ENCODE data around the gene CHRNA7. TPM values are rescaled to one million over a fixed set of nuclear protein-coding genes. Genes with fewer than 3 reads are reported as not detected.
"Not testable (repeated sequence)": the region's sequence is repeated elsewhere in the genome, so short reads cannot be mapped to it uniquely, and the experiment has no call there.

CHRNA7 gene
- total RNA-seq, 1 donor from 2014 or later: 8.3 TPM

DNA sequence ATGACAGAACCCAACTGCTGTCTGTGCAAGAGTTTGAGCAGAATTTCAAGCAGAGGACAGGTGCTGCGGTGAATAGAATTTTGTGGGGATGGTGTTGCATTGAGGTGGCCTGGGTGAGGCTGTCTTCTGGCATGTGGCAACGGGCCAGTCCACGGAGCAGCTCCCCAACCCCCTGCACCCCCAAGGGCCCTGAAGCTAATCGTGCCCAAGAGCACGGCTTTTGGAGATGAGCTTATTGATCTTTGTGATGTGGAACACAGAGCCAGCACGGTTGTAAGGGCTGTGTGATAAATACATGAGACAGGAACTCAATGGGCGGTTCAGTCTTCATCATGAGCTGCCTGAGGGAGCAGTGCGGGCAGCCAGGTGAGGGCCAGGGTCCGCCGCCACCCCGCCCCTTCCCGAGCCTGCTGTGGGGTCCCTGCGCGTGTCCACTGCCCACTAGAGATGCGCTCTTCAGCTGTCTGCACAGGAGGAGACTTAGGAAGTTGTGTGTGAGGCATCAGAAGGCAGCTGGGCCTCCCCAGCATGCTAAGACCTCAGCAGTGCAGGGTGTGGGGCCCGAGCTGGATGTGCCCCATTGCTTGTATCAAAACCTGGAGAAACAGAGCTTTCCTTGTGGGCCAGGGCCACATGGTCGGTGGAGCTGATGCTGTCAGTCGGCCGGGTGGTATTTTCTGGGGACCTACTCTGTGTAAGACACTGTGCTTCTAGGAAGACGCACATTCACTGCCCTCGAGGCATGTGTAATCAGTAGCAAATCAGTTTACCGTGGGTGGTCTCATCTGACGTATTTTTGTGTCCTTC lies 90.5 kb downstream of the CHRNA7 start:
- DNase-seq (ENCODE audit: low spot score): no peak

- DNase-seq (ENCODE audit: low spot score): no peak
These were observed 91.0 kb downstream of the CHRNA7 start for GRCh38 chr15:32121384-32121695.

DNA sequence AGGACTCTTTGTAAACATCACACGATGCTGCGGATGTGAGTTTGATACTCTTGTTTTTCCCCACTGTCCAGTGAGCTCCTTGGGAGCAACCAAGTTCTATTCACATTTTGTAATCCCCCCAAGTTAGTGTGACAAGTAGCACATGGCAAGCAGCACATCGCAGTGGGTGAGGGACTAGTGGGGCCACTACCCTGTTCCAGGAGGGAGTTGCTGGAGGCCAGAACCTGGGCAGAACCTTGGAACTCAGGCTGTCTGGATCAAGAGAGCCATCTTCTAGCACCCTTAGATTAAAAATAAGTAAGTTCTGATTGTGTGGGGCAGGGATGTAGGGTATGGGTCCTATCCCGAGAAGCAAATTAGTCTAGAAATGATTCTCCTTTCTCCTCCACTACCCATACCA lies 91.7 kb downstream of the CHRNA7 start:
- no peak for DNase-seq (ENCODE audit: low spot score)

GRCh38 chr15:32123473-32123872 lies 93.2 kb downstream of the CHRNA7 start:
- no peak for DNase-seq (ENCODE audit: low spot score)

- no peak for DNase-seq (ENCODE audit: low spot score)
These were observed 94.4 kb downstream of the CHRNA7 start for GRCh38 chr15:32124726-32125125.

- no peak for DNase-seq (ENCODE audit: low spot score)
These were observed 95.3 kb downstream of the CHRNA7 start for GRCh38 chr15:32125595-32125994.

DNA sequence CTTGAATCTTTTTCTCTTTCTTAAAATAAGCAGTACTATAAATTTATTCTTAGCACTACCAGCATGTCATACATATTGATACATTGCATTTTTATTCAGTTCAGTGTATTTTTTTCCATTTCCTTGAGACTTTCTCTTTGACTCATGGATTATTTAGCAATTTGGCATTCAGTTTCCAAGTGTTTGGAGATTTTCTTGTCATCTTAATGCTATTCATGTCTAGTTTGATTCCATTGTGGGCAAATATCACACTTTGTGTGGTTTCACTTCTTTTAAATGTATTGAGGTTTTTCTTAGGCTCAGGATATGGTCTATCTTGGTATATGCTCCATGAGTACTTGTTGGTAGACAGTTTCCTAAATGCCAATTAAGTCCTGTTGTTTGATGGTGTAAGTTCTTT lies 99.5 kb downstream of the CHRNA7 start:
- DNase-seq (ENCODE audit: low spot score): no peak

- DNase-seq (ENCODE audit: low spot score): no peak
These were observed 100.5 kb downstream of the CHRNA7 start for GRCh38 chr15:32130823-32131222.

DNA sequence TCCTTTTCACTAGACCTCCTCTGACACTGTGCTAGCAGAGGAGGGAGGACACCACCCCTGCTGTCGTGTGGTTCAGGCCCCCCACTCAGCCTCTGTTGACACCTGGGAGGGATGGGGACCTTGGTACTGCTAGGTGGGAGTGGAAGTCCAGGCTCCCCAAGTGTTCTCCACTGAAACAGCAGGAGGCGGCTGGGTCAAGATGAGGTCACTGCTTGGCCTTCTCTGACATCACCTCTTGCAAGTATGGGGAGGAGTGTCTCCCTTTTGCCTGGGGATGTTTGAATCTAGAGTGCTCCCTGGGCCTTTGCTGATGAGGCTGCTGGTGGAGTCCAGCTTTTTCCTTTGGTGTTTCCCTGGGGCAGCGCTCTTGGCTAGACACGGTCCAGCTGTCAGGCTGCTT lies 101.5 kb downstream of the CHRNA7 start:
- no peak for DNase-seq (ENCODE audit: low spot score)

DNA sequence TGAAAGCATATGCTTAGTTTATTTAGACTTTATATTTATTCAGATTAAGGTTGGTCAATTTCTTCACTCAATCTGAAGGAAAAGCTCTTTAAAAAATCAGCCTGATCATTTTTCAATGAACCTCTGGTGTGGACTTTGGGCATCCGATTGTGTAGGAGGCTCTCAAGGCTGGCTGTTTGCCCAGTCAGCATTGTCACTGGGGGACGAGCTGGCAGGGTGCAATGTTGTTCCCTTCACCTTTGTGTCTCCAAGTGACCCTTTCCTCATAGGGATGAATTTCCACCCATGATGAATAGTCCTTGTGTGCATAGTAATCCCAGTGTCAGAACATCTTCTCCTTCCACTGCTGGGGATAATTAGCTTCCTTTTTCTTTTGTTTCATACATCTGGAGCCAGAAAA lies 102.5 kb downstream of the CHRNA7 start:
- DNase-seq (ENCODE audit: low spot score): no peak

GRCh38 chr15:32134842-32135241 lies 104.5 kb downstream of the CHRNA7 start:
- DNase-seq (ENCODE audit: low spot score): no peak

DNA sequence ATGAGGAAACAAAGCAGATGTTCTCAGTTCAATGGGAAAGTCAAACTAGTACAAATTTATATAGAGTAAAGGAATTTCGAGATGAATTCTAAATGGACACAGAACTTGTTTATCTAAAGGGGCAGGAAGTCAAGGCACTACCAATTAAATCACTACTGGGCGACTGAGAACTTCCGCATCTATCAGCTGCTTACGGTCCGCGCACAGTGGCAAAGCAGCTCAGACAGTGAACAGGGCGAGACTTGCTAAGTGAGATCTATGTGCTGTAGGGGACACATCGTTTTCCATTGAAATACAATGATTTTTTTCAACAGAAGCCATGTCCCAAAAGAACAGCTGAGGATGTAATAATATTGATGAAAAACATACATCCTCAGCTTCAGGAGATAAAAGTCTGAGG lies 105.0 kb downstream of the CHRNA7 start:
- no peak for DNase-seq (ENCODE audit: low spot score)

DNA sequence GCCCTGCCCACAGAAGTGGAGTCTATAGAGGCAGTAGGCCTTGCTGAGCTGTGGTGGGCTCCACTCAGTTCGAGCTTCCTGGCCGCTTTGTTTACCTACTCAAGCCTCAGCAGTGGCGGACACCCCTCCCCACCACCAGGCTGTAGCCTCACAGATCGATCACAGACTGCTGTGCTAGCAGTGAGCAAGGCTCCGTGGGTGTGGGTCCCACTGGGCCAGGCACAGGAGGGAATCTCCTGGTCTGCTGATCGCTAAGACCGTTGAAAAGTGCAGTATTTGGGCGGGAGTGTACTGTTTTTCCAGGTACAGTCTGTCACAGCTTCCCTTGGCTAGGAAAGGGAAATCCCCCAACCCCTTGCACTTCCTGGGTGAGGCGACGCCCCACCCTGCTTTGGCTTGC lies 115.2 kb downstream of the CHRNA7 start:
- not testable (repeated sequence) for DNase-seq (ENCODE audit: low spot score)

- no peak for DNase-seq (ENCODE audit: low spot score)
These were observed 118.7 kb downstream of the CHRNA7 start for GRCh38 chr15:32148833-32149555.

- DNase-seq (ENCODE audit: low spot score): no peak
These were observed 122.3 kb downstream of the CHRNA7 start for GRCh38 chr15:32152574-32152973.

DNA sequence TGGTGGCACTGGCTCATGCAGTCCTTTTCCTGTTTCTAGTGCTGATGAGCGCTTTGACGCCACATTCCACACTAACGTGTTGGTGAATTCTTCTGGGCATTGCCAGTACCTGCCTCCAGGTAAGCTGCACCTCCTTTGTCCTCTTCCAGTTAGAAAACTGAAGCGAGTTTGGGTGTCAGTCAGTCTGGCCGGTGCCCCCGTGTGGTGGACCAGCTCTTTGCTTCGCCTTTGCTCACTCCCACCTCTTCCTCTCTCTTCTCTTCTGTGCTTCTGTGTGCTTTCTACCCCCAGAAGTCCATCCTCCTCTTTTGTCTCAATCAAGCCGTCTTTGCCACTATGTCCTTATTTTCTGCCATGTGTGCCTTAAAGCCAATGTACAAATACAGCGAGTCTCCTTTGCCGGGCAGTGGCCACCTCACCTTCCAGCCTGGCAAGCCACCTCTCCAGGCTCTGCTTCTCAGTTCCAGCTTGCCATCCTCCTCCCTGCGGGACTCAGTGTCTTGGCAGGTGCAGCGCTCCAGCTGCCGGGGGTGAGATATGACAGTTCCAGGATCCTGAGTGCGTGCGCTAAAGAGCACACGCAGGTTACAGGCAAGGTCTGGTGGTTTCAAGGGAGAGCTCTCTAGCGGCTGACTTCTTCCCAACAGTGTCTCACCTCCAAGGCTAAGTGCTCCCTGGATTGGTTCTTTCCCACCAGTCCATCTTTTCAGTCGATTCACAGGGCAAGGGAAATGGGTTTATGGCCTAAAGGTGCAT lies 123.7 kb downstream of the CHRNA7 start:
- DNase-seq (ENCODE audit: low spot score): not testable (repeated sequence)

- not testable (repeated sequence) for DNase-seq (ENCODE audit: low spot score)
These were observed 131.8 kb downstream of the CHRNA7 start for GRCh38 chr15:32162143-32162542.

GRCh38 chr15:32164065-32164464 lies 133.8 kb downstream of the CHRNA7 start:
- DNase-seq (ENCODE audit: low spot score): not testable (repeated sequence)

DNA sequence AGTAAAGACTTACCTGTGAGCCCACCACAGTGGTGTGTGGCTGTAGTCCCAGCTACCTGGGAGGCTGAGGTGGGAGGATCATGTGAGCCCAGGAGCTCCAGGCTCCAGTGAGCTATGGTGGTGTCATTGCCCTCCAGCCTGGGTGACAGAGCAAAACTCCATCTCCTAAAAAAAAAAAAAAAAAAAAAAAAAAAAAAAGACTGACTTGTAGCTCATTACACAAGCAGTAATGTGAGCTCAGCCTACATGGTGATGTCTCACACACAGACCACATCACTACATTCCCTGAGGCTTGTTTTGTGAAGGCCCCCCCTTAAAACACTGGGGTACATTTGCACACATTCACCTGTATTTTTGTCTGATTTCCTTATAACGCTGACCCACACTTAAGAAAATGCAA lies 134.4 kb downstream of the CHRNA7 start:
- not testable (repeated sequence) for DNase-seq (ENCODE audit: low spot score)

GRCh38 chr15:32165775-32166174 lies 135.5 kb downstream of the CHRNA7 start:
- DNase-seq (ENCODE audit: low spot score): not testable (repeated sequence)

DNA sequence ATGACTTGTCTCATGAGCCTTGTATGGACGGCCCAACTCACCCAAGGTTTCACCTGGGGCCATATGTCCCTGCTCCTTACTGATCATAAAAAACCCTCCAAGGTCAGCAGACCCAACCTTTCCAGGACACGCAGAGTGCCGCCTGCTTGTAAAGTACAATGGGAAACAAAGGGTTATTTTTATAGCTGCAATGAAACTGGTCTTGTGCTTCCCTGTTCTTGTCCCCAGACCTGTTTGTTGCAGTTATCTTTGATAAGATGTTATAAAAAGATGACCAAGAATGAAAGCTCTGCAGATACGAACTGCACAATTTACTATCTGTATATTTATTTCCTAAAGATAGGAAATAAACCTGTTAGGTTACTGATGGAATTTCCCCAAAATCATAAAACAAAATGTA lies 136.0 kb downstream of the CHRNA7 start:
- DNase-seq (ENCODE audit: low spot score): not testable (repeated sequence)

DNA sequence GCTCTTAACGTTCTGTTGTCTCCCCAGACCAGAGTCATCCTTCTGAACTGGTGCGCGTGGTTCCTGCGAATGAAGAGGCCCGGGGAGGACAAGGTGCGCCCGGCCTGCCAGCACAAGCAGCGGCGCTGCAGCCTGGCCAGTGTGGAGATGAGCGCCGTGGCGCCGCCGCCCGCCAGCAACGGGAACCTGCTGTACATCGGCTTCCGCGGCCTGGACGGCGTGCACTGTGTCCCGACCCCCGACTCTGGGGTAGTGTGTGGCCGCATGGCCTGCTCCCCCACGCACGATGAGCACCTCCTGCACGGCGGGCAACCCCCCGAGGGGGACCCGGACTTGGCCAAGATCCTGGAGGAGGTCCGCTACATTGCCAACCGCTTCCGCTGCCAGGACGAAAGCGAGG lies 137.6 kb downstream of the CHRNA7 start:
- DNase-seq (ENCODE audit: low spot score): not testable (repeated sequence)

DNA sequence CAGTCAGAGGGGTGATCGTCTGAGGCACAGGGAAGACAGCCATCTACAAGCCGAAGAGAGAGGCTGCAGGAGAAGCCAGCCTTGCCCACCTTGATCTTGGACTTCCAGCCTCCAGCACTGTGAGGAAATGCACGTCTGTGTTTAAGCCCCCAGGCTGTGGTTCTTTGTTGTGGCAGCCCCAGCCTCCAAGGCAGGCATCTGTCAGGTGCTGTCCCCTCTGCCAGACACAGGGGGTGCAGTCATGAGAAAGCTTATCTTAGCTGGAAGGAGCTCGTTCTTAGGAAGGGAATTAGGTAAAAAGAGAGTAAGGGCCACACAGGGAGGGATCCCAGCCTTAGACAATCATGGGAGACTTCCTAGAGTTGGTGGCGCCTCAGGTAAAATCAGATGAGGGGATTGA lies 150.3 kb downstream of the CHRNA7 start:
- DNase-seq (ENCODE audit: low spot score): not testable (repeated sequence)

Data from ureter (tissue), 1 donor.